Hepatocyte (in vitro differentiated cells): Measurements from ENCODE around the gene RBBP8NL. TPM values are rescaled to one million over a fixed set of nuclear protein-coding genes. Genes with fewer than 3 reads are reported as not detected.

Source experiments
- DNase-seq: peaks from one replicate; pipeline ENCODE4 v3.0.0-alpha.2; 2016; ENCODE audit warnings: low spot score
- H2AFZ ChIP-seq: fragments of 200-600 bp; sonication (generic); 2 replicates; pipeline ENCODE4 v1.6.0; 2016; ENCODE audit warnings: antibody characterized with exemption, mild to moderate bottlenecking
- H3K27ac ChIP-seq: fragments of 200-600 bp; sonication (generic); 2 replicates; pipeline ENCODE4 v1.5.1; 2016; ENCODE audit warnings: mild to moderate bottlenecking
- H3K27me3 ChIP-seq: fragments of 200-600 bp; sonication (generic); 2 replicates; pipeline ENCODE4 v1.6.1; 2016
- H3K36me3 ChIP-seq: fragments of 200-600 bp; sonication (generic); replicated peaks from 2 replicates; pipeline ENCODE4 v1.5.1; 2016; ENCODE audit warnings: low read depth; ENCODE audit not compliant: insufficient read depth
- H3K4me1 ChIP-seq: fragments of 200-600 bp; sonication (generic); 2 replicates; pipeline ENCODE4 v1.5.1; 2016; ENCODE audit warnings: mild to moderate bottlenecking, moderate library complexity; ENCODE audit not compliant: insufficient read depth
- H3K4me2 ChIP-seq: fragments of 200-600 bp; sonication (generic); 2 replicates; pipeline ENCODE4 v1.6.0; 2016
- H3K4me3 ChIP-seq: fragments of 200-600 bp; sonication (generic); 2 replicates; pipeline ENCODE4 v1.5.1; 2016; ENCODE audit warnings: mild to moderate bottlenecking
- H3K79me2 ChIP-seq: fragments of 200-600 bp; sonication (generic); 2 replicates; pipeline ENCODE4 v1.6.0; 2017; ENCODE audit warnings: mild to moderate bottlenecking
- H3K9me2 ChIP-seq: fragments of 200-600 bp; sonication (generic); replicated peaks from 2 replicates; pipeline ENCODE4 v1.6.0; 2017; ENCODE audit warnings: mild to moderate bottlenecking; ENCODE audit not compliant: insufficient read depth
- H3K9me3 ChIP-seq: fragments of 200-600 bp; sonication (generic); 2 replicates; pipeline ENCODE4 v1.5.1; 2016; ENCODE audit warnings: low read depth, mild to moderate bottlenecking
- H4K20me1 ChIP-seq: fragments of 200-600 bp; sonication (generic); 2 replicates; pipeline ENCODE4 v1.6.0; 2016; ENCODE audit warnings: mild to moderate bottlenecking; ENCODE audit not compliant: insufficient read depth, poor library complexity, severe bottlenecking
- CTCF ChIP-seq: fragments of 200-600 bp; sonication (generic); IDR thresholded peaks from 2 replicates; pipeline ENCODE4 v1.5.1; 2016; ENCODE audit warnings: antibody characterized with exemption, mild to moderate bottlenecking; ENCODE audit not compliant: poor library complexity
- EZH2 ChIP-seq: fragments of 200-600 bp; sonication (generic); IDR thresholded peaks from 2 replicates; pipeline ENCODE4 v1.6.1; 2016; ENCODE audit warnings: antibody characterized with exemption, mild to moderate bottlenecking, borderline replicate concordance
- EZH2phosphoT487 ChIP-seq: fragments of 200-600 bp; sonication (generic); IDR thresholded peaks from one replicate; pipeline ENCODE4 v1.6.1; 2018; ENCODE audit warnings: antibody characterized with exemption, mild to moderate bottlenecking, low read depth, moderate library complexity; ENCODE audit not compliant: unreplicated experiment, severe bottlenecking
- WGBS: methylation state at CpG from one replicate; pipeline ENCODE4 v1.1.6; 2016; ENCODE audit warnings: low lambda C conversion rate; ENCODE audit errors: missing lambda C conversion rate; 5-methylcytosine and 5-hydroxymethylcytosine counted together
- polyA plus RNA-seq: library from polyadenylated mRNA; unstranded; fragments of >200 nt; fragmentation: Nextera tagmentation; extraction: Ambion mirVana; gene quantifications from 2 replicates; pipeline ENCODE4 v1.2.1, GENCODE V29; 2016
- total RNA-seq: library from RNA; depleted of rRNA; stranded (reverse); fragments of >200 nt; gene quantifications from 2 replicates; pipeline ENCODE4 v1.2.3, GENCODE V29; 2014

RBBP8NL gene
- total and polyA plus RNA-seq, 2 experiments from 2014 or later, result 5.7 to 6.4 TPM

- Histone ChIP-seq H3K79me2 (peaks cover 25% of the 10 kb centered on the region), H3K27ac (no peak overlapping the region), H2AFZ (no peak overlapping the region), H3K9me2 (no peaks in the 10 kb centered on the region), H3K4me3 (no peak overlapping the region), H3K36me3 (no peaks in the 10 kb centered on the region), H3K27me3 (no peaks in the 10 kb centered on the region), H4K20me1 (no peaks in the 10 kb centered on the region), H3K9me3 (no peaks in the 10 kb centered on the region), H3K4me2 (no peak overlapping the region), H3K4me1 (peaks cover 2% of the 10 kb centered on the region)
- 95% methylated on average over 9 of the region's 10 CpGs for WGBS
- no peak for DNase-seq
- no peak for TF ChIP-seq EZH2
- no peak for TF ChIP-seq EZH2phosphoT487
- TF ChIP-seq CTCF, result no peak
Observed at GRCh38 chr20:62400541-62400940, 26.8 kb downstream of the RBBP8NL start.

DNA sequence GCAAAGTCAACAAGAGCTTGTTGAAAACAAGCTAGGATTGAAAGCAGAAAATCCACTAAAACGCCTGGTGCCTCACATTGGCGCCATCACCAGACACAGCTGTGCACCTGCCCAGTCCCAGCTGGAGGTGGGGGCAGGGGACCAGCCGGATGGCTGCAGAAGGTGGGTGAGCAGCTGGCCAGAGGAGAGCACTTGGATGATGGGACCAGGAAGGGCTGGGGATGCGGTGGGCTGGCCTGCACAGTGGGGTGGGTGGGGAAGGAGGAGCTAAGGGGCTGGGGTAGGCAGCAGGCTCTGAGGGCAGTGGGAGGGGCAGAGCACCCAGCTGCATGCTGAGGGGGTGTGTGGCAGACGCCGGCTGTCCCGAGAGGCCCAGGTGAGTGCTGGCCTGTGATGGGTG is 27.3 kb downstream of the RBBP8NL start:
- Histone ChIP-seq H3K4me3 (no peak overlapping the region), H3K27me3 (no peaks in the 10 kb centered on the region), H3K9me3 (no peaks in the 10 kb centered on the region), H3K4me1 (no peaks in the 10 kb centered on the region), H3K79me2 (peaks cover 21% of the 10 kb centered on the region), H4K20me1 (no peaks in the 10 kb centered on the region), H3K4me2 (no peak overlapping the region), H3K36me3 (no peaks in the 10 kb centered on the region), H2AFZ (no peak overlapping the region), H3K9me2 (no peaks in the 10 kb centered on the region), H3K27ac (no peak overlapping the region)
- WGBS, result 88% methylated on average over 4 of the region's 7 CpGs
- TF ChIP-seq CTCF (no peak), EZH2 (no peak), EZH2phosphoT487 (no peak)
- no peak for DNase-seq

DNA sequence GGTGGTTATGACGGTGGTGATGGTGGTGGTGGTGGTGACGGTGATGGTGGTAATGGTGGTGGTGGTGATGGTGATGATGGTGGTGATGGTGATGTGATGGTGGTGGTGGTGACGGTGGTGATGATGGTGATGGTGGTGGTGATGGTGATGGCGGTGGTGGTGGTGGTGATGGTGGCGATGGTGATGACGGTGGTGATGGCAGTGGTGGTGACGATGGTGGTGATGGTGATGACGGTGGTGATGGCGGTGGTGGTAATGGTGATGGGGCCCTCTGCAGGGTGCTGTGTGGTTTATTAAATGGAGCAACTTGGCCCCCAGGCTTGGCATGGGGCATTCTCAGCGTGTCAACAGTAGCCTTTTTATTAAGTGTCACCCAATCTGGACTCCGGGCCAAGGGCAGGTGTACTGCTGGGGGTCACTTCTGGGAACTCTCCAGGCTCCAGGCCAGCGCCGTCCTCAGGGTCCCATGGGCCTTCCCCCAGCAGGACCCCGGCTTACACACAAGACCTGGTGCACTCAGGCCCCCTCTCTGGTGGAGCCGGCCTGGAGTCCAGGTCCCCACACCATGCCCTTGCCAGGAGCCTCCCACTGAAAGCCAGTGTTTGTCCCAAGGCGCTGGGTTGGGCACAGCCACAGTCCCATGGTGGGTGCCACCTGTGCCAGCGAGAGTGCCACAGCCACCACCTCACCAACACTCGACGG is 29.1 kb downstream of the RBBP8NL start:
- H3K27me3 ChIP-seq, result no peaks in the 10 kb centered on the region
- no peak overlapping the region for H3K4me2 ChIP-seq
- DNase-seq, result no peak
- no peaks in the 10 kb centered on the region for H3K36me3 ChIP-seq
- no peak overlapping the region for H3K4me3 ChIP-seq
- WGBS, result 89% methylated on average over 12 of the region's 19 CpGs
- no peaks in the 10 kb centered on the region for H3K9me3 ChIP-seq
- H3K9me2 ChIP-seq, result no peaks in the 10 kb centered on the region
- no peak overlapping the region for H2AFZ ChIP-seq
- no peak overlapping the region for H3K27ac ChIP-seq
- peaks cover 3% of the 10 kb centered on the region for H3K79me2 ChIP-seq
- no peaks in the 10 kb centered on the region for H4K20me1 ChIP-seq
- no peak for TF ChIP-seq CTCF
- no peak for TF ChIP-seq EZH2
- TF ChIP-seq EZH2phosphoT487, result no peak
- H3K4me1 ChIP-seq, result no peaks in the 10 kb centered on the region
